ENCODE measurements around the gene CXCL17.

DNA sequence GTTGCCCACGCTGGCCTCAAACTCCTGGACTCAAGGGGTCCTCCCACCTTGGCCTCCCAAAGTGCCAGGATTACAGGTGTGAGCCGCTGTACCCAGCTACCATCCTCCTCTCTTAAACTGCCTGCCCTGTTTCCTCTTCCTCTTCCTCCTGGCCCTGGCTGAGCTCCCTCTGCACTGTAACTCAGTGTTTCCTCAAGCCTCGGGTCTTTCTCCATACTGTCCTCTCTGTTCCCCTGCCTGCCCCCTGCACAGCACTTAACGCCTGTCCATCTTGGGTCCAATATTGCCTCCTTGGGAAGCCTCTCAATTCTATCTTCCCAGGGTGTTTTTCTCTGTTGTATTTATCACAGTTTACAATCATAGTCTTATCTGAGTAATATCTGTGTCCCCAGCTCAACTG is 21.6 kb downstream of the CXCL17 start:
- TF ChIP-seq CTCF (IDR thresholded peaks at IDR 0.05) (no peak), POLR2A (IDR thresholded peaks at IDR 0.05) (no peak)

All from uterus (tissue), 2 donors.